Neural crest cell (in vitro differentiated cells): ENCODE data around the gene HOXD8. TPM values are rescaled to one million over a fixed set of nuclear protein-coding genes. Genes with fewer than 3 reads are reported as not detected.
A peak's percentile ranks its signal among the peaks of the same experiment; 100 is the strongest.

Experiments
- DNase-seq: peaks from one replicate; pipeline ENCODE4 v3.0.0; 2021; ENCODE audit warnings: low read depth, mixed read lengths, low spot score
- H3K27ac Mint-ChIP-seq: one replicate; pipeline ENCODE4 v1.8.0; 2021; ENCODE audit warnings: mild to moderate bottlenecking, mixed read lengths; ENCODE audit not compliant: unreplicated experiment
- H3K27me3 Mint-ChIP-seq: 2 replicates; pipeline ENCODE4 v1.8.0; 2021; ENCODE audit warnings: low read depth, mild to moderate bottlenecking, mixed read lengths
- H3K36me3 Mint-ChIP-seq: 2 replicates; pipeline ENCODE4 v1.8.0; 2021; ENCODE audit warnings: low read depth, mild to moderate bottlenecking, mixed read lengths
- H3K4me1 Mint-ChIP-seq: 2 replicates; pipeline ENCODE4 v1.8.0; 2021; ENCODE audit warnings: mixed read lengths
- H3K4me3 Mint-ChIP-seq: one replicate; pipeline ENCODE4 v1.8.0; 2021; ENCODE audit warnings: mild to moderate bottlenecking, mixed read lengths
- H3K9me3 Mint-ChIP-seq: 2 replicates; pipeline ENCODE4 v1.8.0; 2021; ENCODE audit warnings: mixed read lengths
- CTCF ChIP-seq: fragments of 200-600 bp; sonication (generic); conservative IDR thresholded peaks from 2 replicates; pipeline ENCODE4 v1.5.0; 2021; ENCODE audit warnings: antibody characterized with exemption, mild to moderate bottlenecking
- total RNA-seq: library from RNA; stranded (reverse); gene quantifications from 2 replicates; pipeline ENCODE4 v1.2.1, GENCODE V29; 2021

Gene HOXD8
- total RNA-seq, 1 donor from 2014 or later = not detected

- DNase-seq = no peak
- no peaks in the 10 kb centered on the region for H3K4me1 Mint-ChIP-seq
These were observed 11.6 kb upstream of the HOXD8 start for GRCh38 chr2:176117823-176118371.

GRCh38 chr2:176118601-176119339 lies 10.7 kb upstream of the HOXD8 start:
- H3K4me3 Mint-ChIP-seq = peak overlapping the region; percentile 20
- H3K4me1 Mint-ChIP-seq = no peaks in the 10 kb centered on the region
- no peak for DNase-seq
- peaks cover 95% of the 10 kb centered on the region for H3K27me3 Mint-ChIP-seq
- no peak overlapping the region for H3K27ac Mint-ChIP-seq
- peaks cover 7% of the 10 kb centered on the region for H3K9me3 Mint-ChIP-seq
- TF ChIP-seq CTCF = peak; percentile 56
- peaks cover 7% of the 10 kb centered on the region for H3K36me3 Mint-ChIP-seq

More at GRCh38 chr2:176117823-176118371, 11.6 kb upstream of the HOXD8 start:
- H3K36me3 Mint-ChIP-seq = peaks cover 7% of the 10 kb centered on the region
- peaks cover 97% of the 10 kb centered on the region for H3K27me3 Mint-ChIP-seq
- no peak overlapping the region for H3K27ac Mint-ChIP-seq
- no peak for TF ChIP-seq CTCF
- peak overlapping the region; percentile 20 for H3K4me3 Mint-ChIP-seq
- H3K9me3 Mint-ChIP-seq = peaks cover 7% of the 10 kb centered on the region

GRCh38 chr2:176120364-176121189 lies 8.9 kb upstream of the HOXD8 start:
- DNase-seq = no peak
- no peaks in the 10 kb centered on the region for H3K4me1 Mint-ChIP-seq
- peaks cover 7% of the 10 kb centered on the region for H3K9me3 Mint-ChIP-seq
- TF ChIP-seq CTCF = peak; percentile 18
- peaks cover 7% of the 10 kb centered on the region for H3K36me3 Mint-ChIP-seq
- H3K27ac Mint-ChIP-seq = no peak overlapping the region
- H3K27me3 Mint-ChIP-seq = peaks cover 95% of the 10 kb centered on the region
- H3K4me3 Mint-ChIP-seq = peak overlapping the region; percentile 67

GRCh38 chr2:176121190-176122051 lies 8.1 kb upstream of the HOXD8 start:
- no peak for TF ChIP-seq CTCF
- H3K4me3 Mint-ChIP-seq = peak overlapping the region; percentile 67
- H3K27me3 Mint-ChIP-seq = peaks cover 95% of the 10 kb centered on the region
- H3K36me3 Mint-ChIP-seq = peaks cover 7% of the 10 kb centered on the region
- no peak overlapping the region for H3K27ac Mint-ChIP-seq
- peaks cover 6% of the 10 kb centered on the region for H3K9me3 Mint-ChIP-seq
- no peak for DNase-seq
- no peaks in the 10 kb centered on the region for H3K4me1 Mint-ChIP-seq
